GM12801 (cell line): Measurements from ENCODE around the gene UTP11.

ENCODE experiments used
- CTCF ChIP-seq: IDR thresholded peaks from one replicate; pipeline ENCODE4 v1.5.1; 2011; ENCODE audit warnings: control low read depth; ENCODE audit not compliant: insufficient read length; ENCODE audit errors: extremely low read depth

The UTP11 gene

GRCh38 chr1:37994886-37995566, 17.5 kb upstream of the UTP11 start:
- no peak for TF ChIP-seq CTCF

- TF ChIP-seq CTCF = no peak
Observed at GRCh38 chr1:37995751-37996345, 16.7 kb upstream of the UTP11 start.

- TF ChIP-seq CTCF = no peak
Observed at GRCh38 chr1:37997256-37998088, 15.1 kb upstream of the UTP11 start.

GRCh38 chr1:37998089-37998808, 14.3 kb upstream of the UTP11 start:
- TF ChIP-seq CTCF = no peak

- no peak for TF ChIP-seq CTCF
Observed at GRCh38 chr1:37998913-37999429, 13.6 kb upstream of the UTP11 start.

GRCh38 chr1:37999430-38000232, 12.9 kb upstream of the UTP11 start:
- TF ChIP-seq CTCF = no peak
